SW 1271 (cell line): ENCODE results near the gene MMP24.
"Not testable (repeated sequence)": the region's sequence is repeated elsewhere in the genome, so short reads cannot be mapped to it uniquely, and the experiment has no call there.

Experiments
- DNase-seq, 2 experiments: peaks; one replicate each; lab custom pipeline; 2025; lab: John Stamatoyannopoulos, UW

Gene MMP24

GRCh38 chr20:35311822-35312221 lies 85.3 kb downstream of the MMP24 start:
- DNase-seq: no peak

DNA sequence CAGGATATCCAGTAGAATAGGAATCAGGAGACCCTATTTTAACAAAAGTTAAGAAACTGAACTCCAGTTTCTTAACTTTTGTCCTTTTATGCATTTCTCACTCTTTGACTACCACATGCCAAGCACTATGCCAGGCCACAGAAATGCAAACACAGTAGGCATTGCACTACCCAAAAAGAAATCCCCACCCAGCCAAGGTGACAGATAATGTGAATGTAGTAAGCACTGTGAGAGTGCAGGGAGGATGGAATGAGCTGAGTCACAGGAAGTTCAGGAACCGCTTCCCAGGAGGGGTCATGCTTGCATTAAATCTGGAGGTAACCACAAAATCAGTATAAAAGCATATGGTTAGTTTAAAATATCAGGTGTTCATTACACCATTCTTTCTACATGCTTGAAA lies 85.8 kb downstream of the MMP24 start:
- peak; percentile 100 for DNase-seq

- no peak for DNase-seq
These were observed 88.5 kb downstream of the MMP24 start for GRCh38 chr20:35314816-35315631.

GRCh38 chr20:35315632-35316020 lies 89.1 kb downstream of the MMP24 start:
- DNase-seq: not testable (repeated sequence)

GRCh38 chr20:35316086-35316485 lies 89.6 kb downstream of the MMP24 start:
- no peak for DNase-seq

DNA sequence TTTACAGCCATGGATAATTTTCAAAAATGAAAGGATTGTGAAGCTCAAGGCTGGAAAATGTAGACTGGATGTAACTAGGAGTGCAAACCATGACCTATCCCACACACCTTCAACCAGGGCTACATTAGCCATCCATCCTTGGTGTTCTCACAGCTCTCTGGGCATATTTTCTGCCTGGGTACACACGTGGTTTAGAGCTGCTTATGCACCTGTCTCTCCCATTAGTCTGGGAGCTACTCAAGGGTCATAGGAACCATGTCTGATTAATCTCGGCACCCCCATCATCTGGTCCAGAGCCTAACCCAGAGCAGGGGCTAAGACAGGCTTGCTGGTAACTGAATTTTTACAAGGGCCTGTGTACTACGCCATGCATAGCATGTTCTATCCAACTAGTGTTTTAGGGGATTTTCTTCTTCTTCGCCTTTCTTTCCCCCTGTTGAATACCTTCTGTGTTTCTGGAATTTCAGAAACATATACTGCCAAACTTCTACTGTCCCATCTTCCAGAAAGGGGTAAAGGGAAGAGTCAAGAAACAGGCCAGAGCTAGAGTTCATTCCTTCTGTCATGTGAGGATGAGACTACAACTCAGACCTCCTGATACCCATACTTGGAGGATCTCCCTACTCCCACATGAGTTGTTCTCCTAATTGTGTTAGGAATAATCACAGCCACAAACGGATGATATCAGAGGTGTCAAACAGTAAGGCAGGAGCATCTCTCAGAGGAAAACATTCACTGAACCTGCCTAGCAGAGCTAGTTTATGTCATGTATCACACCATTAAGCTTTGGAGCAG lies 91.1 kb downstream of the MMP24 start:
- no peak for DNase-seq

GRCh38 chr20:35318502-35319157 lies 92.1 kb downstream of the MMP24 start:
- peak; percentile 99 for DNase-seq

- no peak for DNase-seq
These were observed 92.8 kb downstream of the MMP24 start for GRCh38 chr20:35319192-35319870.

DNA sequence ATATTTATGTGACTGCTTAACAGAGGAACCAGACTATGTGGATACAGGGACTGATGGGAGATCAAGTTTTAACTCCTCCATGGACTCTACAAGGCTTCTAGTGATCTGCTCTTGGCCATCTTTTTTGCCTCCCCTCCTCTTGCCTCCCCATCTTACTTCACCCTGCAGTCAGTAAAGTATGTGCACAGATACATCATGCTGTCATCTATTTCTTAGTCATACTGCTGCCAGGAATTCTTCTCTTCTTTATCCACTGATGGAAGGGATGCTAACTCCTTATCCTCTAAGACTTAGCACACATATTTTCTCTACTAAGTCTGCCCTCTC lies 93.3 kb downstream of the MMP24 start:
- DNase-seq: peak; percentile 71 to 84

DNA sequence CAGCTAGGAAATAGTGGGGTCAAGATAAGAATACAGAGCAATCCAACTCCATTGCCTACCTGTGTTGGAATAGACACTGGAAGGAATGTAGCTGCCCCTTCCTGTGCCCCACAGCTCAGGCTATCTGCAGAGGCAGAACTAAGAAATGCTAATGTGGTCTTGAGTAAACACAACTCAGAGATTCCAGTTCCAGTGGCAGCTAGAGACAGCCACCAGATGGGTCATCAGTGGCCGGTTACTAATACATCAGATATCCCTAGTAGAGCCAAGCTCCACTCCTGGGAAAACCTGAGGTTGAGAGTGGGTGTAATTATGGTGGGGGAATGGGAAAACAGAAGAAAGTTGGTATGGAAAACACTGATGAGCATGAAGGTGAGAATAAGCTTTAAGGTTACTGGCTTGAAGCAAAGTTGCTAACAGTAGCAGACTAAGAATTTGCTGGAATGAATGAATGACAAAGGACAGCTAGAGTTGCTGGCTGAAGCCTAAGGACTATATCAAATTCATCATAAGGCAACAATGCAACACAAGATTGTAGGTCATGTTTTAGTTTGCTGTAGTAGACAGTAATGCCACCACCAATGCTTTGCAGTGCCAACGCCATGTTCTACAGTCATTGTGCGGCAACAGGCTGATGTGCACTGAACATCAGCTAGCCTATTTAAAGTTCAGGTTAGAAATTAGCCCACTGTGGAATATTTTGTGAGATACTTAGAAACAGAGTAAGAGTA lies 94.1 kb downstream of the MMP24 start:
- DNase-seq: peak; percentile 91 to 92

DNA sequence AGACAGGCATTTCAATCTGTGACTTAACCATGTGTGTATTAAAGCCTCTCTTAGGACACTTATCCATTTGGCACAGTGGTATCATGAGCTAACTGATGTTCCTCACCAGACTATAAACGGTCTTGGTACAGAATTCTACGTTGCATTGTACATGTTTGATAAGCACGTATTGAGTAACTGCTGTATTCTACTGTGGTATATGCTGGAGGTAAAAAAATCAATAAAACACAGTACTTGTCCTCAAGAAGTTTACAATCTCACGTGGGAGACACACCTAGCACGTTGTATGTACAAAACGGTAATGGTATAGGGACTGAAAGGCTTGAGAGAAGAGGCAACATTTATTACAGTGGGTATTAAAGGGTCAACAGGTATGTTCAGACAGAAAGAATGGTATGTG lies 98.9 kb downstream of the MMP24 start:
- DNase-seq: no peak

- no peak for DNase-seq
These were observed 99.7 kb downstream of the MMP24 start for GRCh38 chr20:35326021-35326739.
